Naive thymus-derived CD4-positive, alpha-beta T cell (primary cell): ENCODE results near the gene SSX2IP. TPM values are rescaled to one million over a fixed set of nuclear protein-coding genes. Genes with fewer than 3 reads are reported as not detected.
"Not testable (repeated sequence)": the region's sequence is repeated elsewhere in the genome, so short reads cannot be mapped to it uniquely, and the experiment has no call there.

Experiments
- ATAC-seq: fragments of 150-1000 bp; cut with Tn5 transposase; 2 replicates; pipeline ENCODE4 v1.10.0; 2021; ENCODE audit warnings: mild to moderate bottlenecking, moderate library complexity
- CTCF ChIA-PET: fragments of 350-600 bp; sonication (Branson Sonifier 250); formaldehyde crosslinking; loops from one replicate; lab custom pipeline; 2021; ENCODE audit warnings: antibody characterized with exemption; lab: Charles Lee
- POLR2A ChIA-PET: fragments of 350-600 bp; sonication (Branson Sonifier 250); formaldehyde crosslinking; loops from one replicate; lab custom pipeline; 2021; ENCODE audit warnings: antibody characterized with exemption, inconsistent platforms; lab: Charles Lee
- DNase-seq, 9 donors: peaks; one replicate each; pipeline versions ENCODE4 v3.0.0 to v3.0.0-alpha.2; 2020 to 2022; ENCODE audit warnings: mixed read lengths in 1 of 9
- H3K27ac ChIP-seq: one replicate; pipeline ENCODE4 v1.7.0; 2013; ENCODE audit warnings: mild to moderate bottlenecking, low read depth, low read length, moderate library complexity
- H3K27me3 ChIP-seq, 2 donors: one replicate each; pipeline ENCODE4 v1.7.0; 2013; ENCODE audit warnings: low read length in 2 of 2, mild to moderate bottlenecking in 2 of 2, moderate library complexity in 2 of 2; ENCODE audit not compliant: control insufficient read depth in 2 of 2, insufficient read depth in 2 of 2
- H3K36me3 ChIP-seq, 3 experiments: 1 replicate in 2 of 3; 2 replicates in 1 of 3; pipeline ENCODE4 v1.7.0; 2013; ENCODE audit warnings: low read length in 3 of 3, mild to moderate bottlenecking in 3 of 3, moderate library complexity in 1 of 3; ENCODE audit not compliant: insufficient read depth in 3 of 3, control insufficient read depth in 2 of 3
- H3K4me1 ChIP-seq, 2 donors: one replicate each; pipeline ENCODE4 v1.7.0; 2013; ENCODE audit warnings: low read length in 2 of 2, mild to moderate bottlenecking in 2 of 2, moderate library complexity in 1 of 2; ENCODE audit not compliant: control insufficient read depth in 2 of 2, insufficient read depth in 2 of 2
- H3K4me3 ChIP-seq: 2 replicates; pipeline ENCODE4 v1.7.0; 2013; ENCODE audit warnings: mild to moderate bottlenecking, low read length
- H3K9me3 ChIP-seq, 3 experiments: 1 replicate in 2 of 3; 2 replicates in 1 of 3; pipeline ENCODE4 v1.7.0; 2013; ENCODE audit warnings: low read length in 3 of 3; ENCODE audit not compliant: control insufficient read depth in 2 of 3
- H3K27ac Mint-ChIP-seq, 9 donors: one replicate each; pipeline ENCODE4 v1.8.0; 2020 to 2022; ENCODE audit warnings: mixed read lengths in 9 of 9, mild to moderate bottlenecking in 8 of 9, moderate library complexity in 5 of 9, inconsistent platforms in 2 of 9
- H3K27me3 Mint-ChIP-seq, 5 donors: one replicate each; pipeline ENCODE4 v1.8.0; 2021 to 2022; ENCODE audit warnings: mixed read lengths in 5 of 5, mild to moderate bottlenecking in 1 of 5
- H3K36me3 Mint-ChIP-seq, 5 donors: one replicate each; pipeline ENCODE4 v1.8.0; 2020 to 2022; ENCODE audit warnings: mixed read lengths in 5 of 5, mild to moderate bottlenecking in 3 of 5, inconsistent platforms in 1 of 5
- H3K4me1 Mint-ChIP-seq, 7 donors: one replicate each; pipeline ENCODE4 v1.8.0; 2020 to 2022; ENCODE audit warnings: mixed read lengths in 7 of 7, mild to moderate bottlenecking in 3 of 7, inconsistent platforms in 1 of 7
- H3K4me3 Mint-ChIP-seq, 10 donors: one replicate each; pipeline ENCODE4 v1.8.0; 2020 to 2022; ENCODE audit warnings: mild to moderate bottlenecking in 10 of 10, mixed read lengths in 10 of 10, moderate library complexity in 6 of 10, inconsistent platforms in 2 of 10
- H3K9me3 Mint-ChIP-seq, 11 donors: one replicate each; pipeline ENCODE4 v1.8.0; 2020 to 2022; ENCODE audit warnings: mixed read lengths in 11 of 11, mild to moderate bottlenecking in 4 of 11, inconsistent platforms in 1 of 11, moderate library complexity in 1 of 11
- intact Hi-C, 2 donors: fragments of 100-400 bp; cut with micrococcal nuclease; formaldehyde crosslinking; loops; one replicate each; pipeline ENCODE4 v1.15.1; 2023
- polyA plus RNA-seq, 2 donors: library from polyadenylated mRNA; unstranded; fragments of 300-500 nt; fragmentation: Illumina TruSeq; gene quantifications; one replicate each; pipeline ENCODE4 v1.2.3, GENCODE V29; 2021
- total RNA-seq, 6 experiments: library from RNA in 5 of 6; stranded (reverse) in 5 of 6; gene quantifications; 1 replicate in 5 of 6; 2 replicates in 1 of 6; pipeline ENCODE4 v1.2.3 and lab custom pipeline; 2021 to 2026

Gene SSX2IP
- total and polyA plus RNA-seq, 7 experiments from 2014 or later = 7.5 to 13.4 (median 8.4) TPM

DNA sequence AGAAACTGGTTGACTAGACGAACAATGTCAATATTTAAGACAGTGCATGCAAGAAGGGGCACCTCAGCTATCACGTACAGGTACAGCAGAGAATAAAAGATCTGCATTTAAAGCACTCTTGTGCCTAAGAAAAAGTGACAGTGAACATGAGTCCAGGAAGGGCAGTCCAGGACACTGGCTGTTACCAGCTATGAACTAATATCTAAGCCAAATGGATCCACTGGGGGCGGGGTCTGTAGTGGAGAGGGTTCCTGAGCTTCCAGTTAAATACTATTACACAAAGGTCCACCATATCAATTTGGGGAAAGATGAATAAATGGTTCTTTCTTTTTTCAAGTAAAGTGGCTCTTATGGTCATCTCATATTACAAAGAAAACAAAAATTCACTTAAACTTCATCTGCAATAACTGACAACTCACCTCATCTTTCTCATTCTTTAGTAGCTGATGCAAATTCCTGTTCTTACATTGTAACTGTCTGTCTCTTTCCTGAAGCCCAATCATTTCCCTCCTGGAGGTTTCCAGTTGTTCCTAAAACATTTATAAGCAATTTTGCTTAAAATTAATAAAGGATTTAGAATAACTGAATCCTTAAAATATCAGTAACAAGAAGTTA, 24.5 kb downstream of the SSX2IP start:
- H3K36me3 ChIP-seq = peaks cover 0 to 5% (median 3%) of the 10 kb centered on the region in 3 experiments
- no peak overlapping the region for H3K4me3 Mint-ChIP-seq
- no peaks in the 10 kb centered on the region for H3K27me3 ChIP-seq
- H3K4me1 ChIP-seq = no peaks in the 10 kb centered on the region
- no peak overlapping the region for H3K27ac Mint-ChIP-seq
- peaks cover 2 to 17% (median 9%) of the 10 kb centered on the region in 5 donors for H3K36me3 Mint-ChIP-seq
- no peak overlapping the region for H3K4me3 ChIP-seq
- ATAC-seq (no peak), DNase-seq (no peak)
- H3K27ac ChIP-seq = no peak overlapping the region
- ChIA-PET POLR2A (no interaction called here), CTCF (no interaction called here)
- H3K4me1 Mint-ChIP-seq = no peaks in the 10 kb centered on the region
- H3K9me3 ChIP-seq = no peaks in the 10 kb centered on the region
- intact Hi-C loops = loop anchor here in 1 of 2 donors (10.0 kb wide), 1 partner anchor 89 kb away; no protein-coding TSS in a partner anchor
- H3K27me3 Mint-ChIP-seq = no peaks in the 10 kb centered on the region
- no peaks in the 10 kb centered on the region for H3K9me3 Mint-ChIP-seq

DNA sequence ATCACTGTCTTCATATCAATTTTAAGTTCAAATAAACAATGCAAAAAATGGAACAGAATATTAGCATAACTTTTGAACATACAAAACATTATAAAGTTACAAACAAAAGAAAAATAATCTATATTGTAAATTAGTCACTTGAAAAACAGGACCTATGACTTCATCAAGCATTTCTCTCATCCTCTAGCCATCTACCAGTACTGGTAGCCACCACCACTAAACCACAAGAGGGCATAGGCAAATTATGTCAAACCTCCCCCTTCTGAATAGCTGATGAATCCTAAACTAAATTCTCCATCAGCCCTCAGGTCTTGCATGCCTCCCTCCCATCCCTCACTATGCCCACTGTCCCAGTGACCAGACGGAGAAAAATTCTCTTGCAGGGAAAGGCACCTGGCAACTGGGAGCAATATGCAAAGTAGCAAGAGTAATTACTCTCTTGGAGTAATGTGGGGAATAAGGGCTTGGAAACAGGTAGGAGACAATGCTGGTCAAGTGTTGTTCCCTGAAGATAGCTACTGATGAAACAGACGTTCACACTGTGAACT, 37.1 kb downstream of the SSX2IP start:
- Mint-ChIP-seq H3K4me1 (no peaks in the 10 kb centered on the region), H3K36me3 (peaks cover 11 to 37% (median 26%) of the 10 kb centered on the region in 5 donors), H3K4me3 (no peak overlapping the region), H3K27me3 (no peaks in the 10 kb centered on the region), H3K9me3 (no peaks in the 10 kb centered on the region), H3K27ac (no peak overlapping the region)
- no peak overlapping the region for H3K27ac ChIP-seq
- no peak for DNase-seq
- peaks cover 0 to 28% (median 0%) of the 10 kb centered on the region in 3 experiments for H3K36me3 ChIP-seq
- ATAC-seq = no peak
- H3K9me3 ChIP-seq = no peaks in the 10 kb centered on the region
- ChIA-PET CTCF (no interaction called here), POLR2A (no interaction called here)
- H3K4me3 ChIP-seq = no peak overlapping the region
- no peaks in the 10 kb centered on the region for H3K27me3 ChIP-seq
- no peaks in the 10 kb centered on the region for H3K4me1 ChIP-seq
- intact Hi-C loops = loop anchor here in 1 of 2 donors (1.0 kb wide), 1 partner anchor 36 kb away; no protein-coding TSS in a partner anchor

DNA sequence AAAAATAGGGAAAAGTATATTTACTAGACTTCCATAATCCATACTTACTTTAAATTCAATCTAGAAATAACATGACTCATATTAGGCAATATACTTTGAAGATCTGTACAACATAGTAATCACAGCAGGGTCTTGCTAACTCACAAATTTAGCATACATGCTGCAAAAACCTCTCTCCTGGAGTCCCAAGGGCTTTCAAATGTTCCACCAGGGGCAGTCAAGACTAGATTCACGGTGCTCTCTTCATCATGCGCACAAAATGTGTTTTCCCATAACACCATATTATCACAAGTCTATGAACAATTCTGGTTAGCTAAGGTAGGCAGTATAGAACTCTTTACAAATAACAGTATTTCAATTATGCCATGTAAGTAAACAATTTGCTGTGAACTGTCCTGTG, 45.8 kb downstream of the SSX2IP start:
- no peaks in the 10 kb centered on the region for H3K4me1 ChIP-seq
- Mint-ChIP-seq H3K27me3 (no peaks in the 10 kb centered on the region), H3K4me1 (no peaks in the 10 kb centered on the region), H3K36me3 (peaks cover 2 to 24% (median 11%) of the 10 kb centered on the region in 5 donors), H3K4me3 (no peak overlapping the region), H3K9me3 (no peaks in the 10 kb centered on the region), H3K27ac (no peak overlapping the region)
- DNase-seq = no peak
- CTCF ChIA-PET = no interaction called here
- intact Hi-C loops = no loop called here
- H3K4me3 ChIP-seq = no peak overlapping the region
- ATAC-seq = no peak
- no peaks in the 10 kb centered on the region for H3K27me3 ChIP-seq
- H3K27ac ChIP-seq = no peak overlapping the region
- H3K36me3 ChIP-seq = no peaks in the 10 kb centered on the region
- POLR2A ChIA-PET = no interaction called here
- H3K9me3 ChIP-seq = no peaks in the 10 kb centered on the region

DNA sequence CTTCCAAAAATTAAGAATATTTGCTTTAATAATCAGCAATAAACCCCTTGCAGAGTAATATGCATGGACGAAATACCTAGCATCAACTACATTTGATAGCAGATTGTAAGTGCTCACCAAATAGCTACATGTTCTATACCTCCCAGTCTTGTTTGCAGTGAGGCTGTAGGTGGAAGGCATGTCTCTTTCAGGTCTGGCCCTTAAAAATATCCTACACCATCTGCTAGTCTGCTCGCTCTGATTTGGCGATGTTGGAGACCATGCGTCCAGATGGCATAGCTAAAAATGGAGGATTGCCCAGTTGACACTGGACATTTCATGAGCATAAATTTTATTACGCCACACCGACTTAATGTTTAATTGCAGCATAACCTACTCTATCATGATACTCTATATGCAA, 47.1 kb downstream of the SSX2IP start:
- no peak overlapping the region for H3K4me3 Mint-ChIP-seq
- Histone ChIP-seq H3K4me3 (no peak overlapping the region), H3K27ac (no peak overlapping the region), H3K4me1 (no peaks in the 10 kb centered on the region), H3K27me3 (no peaks in the 10 kb centered on the region), H3K36me3 (no peaks in the 10 kb centered on the region), H3K9me3 (no peaks in the 10 kb centered on the region)
- ChIA-PET POLR2A (no interaction called here), CTCF (no interaction called here)
- no peaks in the 10 kb centered on the region for H3K4me1 Mint-ChIP-seq
- no peak overlapping the region for H3K27ac Mint-ChIP-seq
- ATAC-seq = no peak
- DNase-seq = no peak
- intact Hi-C loops = no loop called here
- H3K36me3 Mint-ChIP-seq = peaks cover 0 to 19% (median 7%) of the 10 kb centered on the region in 5 donors
- H3K9me3 Mint-ChIP-seq = peaks cover 0 to 1% (median 0%) of the 10 kb centered on the region in 11 donors
- peaks cover 0 to 6% (median 0%) of the 10 kb centered on the region in 5 donors for H3K27me3 Mint-ChIP-seq

DNA sequence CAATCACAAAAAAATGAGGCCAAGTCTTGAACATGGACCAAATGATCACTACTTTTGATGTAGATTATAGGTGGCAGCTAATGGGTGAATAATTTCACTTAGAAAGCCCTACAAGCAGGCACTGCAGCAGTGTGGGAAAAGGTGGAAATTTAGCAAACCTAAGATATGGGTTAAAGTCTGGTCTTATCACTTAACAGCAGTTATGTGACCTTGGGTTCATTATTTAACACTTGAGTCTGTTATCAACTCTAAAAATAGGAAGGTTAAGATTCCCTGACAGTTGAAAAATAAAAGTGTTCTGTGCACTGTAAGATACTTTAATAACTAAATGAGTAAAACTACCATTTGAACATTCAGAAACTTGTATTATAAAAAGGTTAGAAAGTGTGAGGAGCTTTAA, 47.5 kb downstream of the SSX2IP start:
- H3K4me3 Mint-ChIP-seq = no peak overlapping the region
- no peak for ATAC-seq
- POLR2A ChIA-PET = no interaction called here

DNA sequence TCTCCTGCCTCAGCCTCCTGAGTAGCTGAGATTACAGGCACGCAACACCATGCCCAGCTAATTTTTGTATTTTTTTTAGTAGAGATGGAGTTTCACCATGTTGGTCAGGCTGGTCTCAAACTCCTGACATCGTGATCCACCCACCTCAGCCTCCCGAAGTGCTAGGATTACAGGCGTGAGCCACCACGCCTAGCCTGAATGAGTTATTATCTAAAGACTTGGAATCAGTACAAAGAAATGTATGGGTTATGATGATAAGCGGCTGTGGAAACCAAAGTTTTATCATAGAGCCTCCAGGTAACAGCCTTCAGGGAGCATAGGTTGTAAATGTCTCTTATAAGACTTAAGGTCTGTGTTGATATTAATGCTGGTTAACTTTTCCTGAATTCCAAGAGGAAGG, 50.5 kb downstream of the SSX2IP start:
- H3K27ac ChIP-seq, intact Hi-C loops, H3K36me3 ChIP-seq, H3K36me3 Mint-ChIP-seq, CTCF ChIA-PET, H3K4me3 ChIP-seq, H3K27me3 Mint-ChIP-seq, H3K9me3 ChIP-seq, H3K4me1 Mint-ChIP-seq, H3K27me3 ChIP-seq, H3K4me1 ChIP-seq, ATAC-seq, H3K4me3 Mint-ChIP-seq, DNase-seq, H3K9me3 Mint-ChIP-seq, H3K27ac Mint-ChIP-seq: not testable (repeated sequence)
- POLR2A ChIA-PET = interaction anchor here (0.9 kb wide), 1 partner anchor 8 kb away, joined by 3 read pairs; no protein-coding TSS in a partner anchor

More for the DNA sequence above, 47.5 kb downstream of the SSX2IP start:
- no peak for DNase-seq
- no peaks in the 10 kb centered on the region for H3K4me1 Mint-ChIP-seq
- no peak overlapping the region for H3K27ac ChIP-seq
- no peaks in the 10 kb centered on the region for H3K36me3 ChIP-seq
- H3K27me3 ChIP-seq = no peaks in the 10 kb centered on the region
- no peak overlapping the region for H3K4me3 ChIP-seq
- no peaks in the 10 kb centered on the region for H3K9me3 ChIP-seq
- H3K27ac Mint-ChIP-seq = no peak overlapping the region
- H3K36me3 Mint-ChIP-seq = peaks cover 0 to 19% (median 7%) of the 10 kb centered on the region in 5 donors
- intact Hi-C loops = no loop called here
- peaks cover 0 to 6% (median 0%) of the 10 kb centered on the region in 5 donors for H3K27me3 Mint-ChIP-seq
- peaks cover 0 to 1% (median 0%) of the 10 kb centered on the region in 11 donors for H3K9me3 Mint-ChIP-seq
- CTCF ChIA-PET = no interaction called here
- no peaks in the 10 kb centered on the region for H3K4me1 ChIP-seq

DNA sequence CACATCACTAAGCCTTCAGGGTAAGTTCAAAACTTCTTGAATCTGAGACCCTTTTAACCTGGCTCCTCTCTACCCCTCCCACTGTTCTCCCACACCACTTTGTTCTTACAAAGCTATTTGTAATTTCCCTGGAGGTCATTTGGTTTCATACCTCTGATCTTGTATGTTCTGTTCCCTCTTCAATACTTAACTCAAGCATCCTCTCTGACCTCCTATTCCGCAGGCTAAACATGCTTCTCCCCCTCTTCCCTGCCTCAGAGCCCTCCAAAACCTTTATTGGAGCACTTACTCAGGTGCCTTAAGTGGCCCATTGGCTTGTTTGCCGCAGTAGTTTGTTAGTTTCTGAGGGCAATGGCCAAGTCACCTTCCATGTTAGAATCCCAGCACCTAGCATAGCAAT, 54.8 kb downstream of the SSX2IP start:
- peaks cover 0 to 8% (median 0%) of the 10 kb centered on the region in 7 donors for H3K4me1 Mint-ChIP-seq
- H3K36me3 ChIP-seq = no peaks in the 10 kb centered on the region
- H3K27ac Mint-ChIP-seq = no peak overlapping the region
- intact Hi-C loops = no loop called here
- no peaks in the 10 kb centered on the region for H3K9me3 ChIP-seq
- H3K4me1 ChIP-seq = no peaks in the 10 kb centered on the region
- POLR2A ChIA-PET = no interaction called here
- H3K9me3 Mint-ChIP-seq = peaks cover 0 to 1% (median 0%) of the 10 kb centered on the region in 11 donors
- no peaks in the 10 kb centered on the region for H3K36me3 Mint-ChIP-seq
- no peak overlapping the region for H3K27ac ChIP-seq
- H3K27me3 ChIP-seq = no peaks in the 10 kb centered on the region
- no peak overlapping the region for H3K4me3 ChIP-seq
- CTCF ChIA-PET = no interaction called here
- H3K27me3 Mint-ChIP-seq = peaks cover 4 to 17% (median 7%) of the 10 kb centered on the region in 5 donors
- H3K4me3 Mint-ChIP-seq = no peak overlapping the region
- DNase-seq = no peak
- ATAC-seq = no peak
